Measurements from ENCODE around the gene DGCR8.

Gene DGCR8

DNA sequence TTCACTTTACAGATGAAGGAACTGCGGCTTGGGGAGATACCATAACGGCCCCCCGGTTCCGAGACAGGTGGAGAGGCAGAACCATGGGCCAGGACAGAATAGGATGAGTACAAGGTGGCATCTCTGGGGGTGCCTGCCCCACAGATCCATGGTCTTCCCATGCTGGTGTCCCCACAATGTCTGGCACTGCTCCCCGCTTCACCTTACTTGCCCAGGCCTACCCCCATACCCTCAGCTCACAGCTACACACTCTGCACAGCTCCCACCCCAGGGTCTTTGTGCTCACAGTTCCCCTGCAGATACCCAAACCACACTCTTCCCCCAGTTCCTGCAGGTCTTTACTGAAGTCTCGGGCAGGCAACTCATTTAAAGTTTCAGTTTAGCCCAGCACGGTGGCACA is 11.4 kb upstream of the DGCR8 start:
- DNase-seq = no peak

DNA sequence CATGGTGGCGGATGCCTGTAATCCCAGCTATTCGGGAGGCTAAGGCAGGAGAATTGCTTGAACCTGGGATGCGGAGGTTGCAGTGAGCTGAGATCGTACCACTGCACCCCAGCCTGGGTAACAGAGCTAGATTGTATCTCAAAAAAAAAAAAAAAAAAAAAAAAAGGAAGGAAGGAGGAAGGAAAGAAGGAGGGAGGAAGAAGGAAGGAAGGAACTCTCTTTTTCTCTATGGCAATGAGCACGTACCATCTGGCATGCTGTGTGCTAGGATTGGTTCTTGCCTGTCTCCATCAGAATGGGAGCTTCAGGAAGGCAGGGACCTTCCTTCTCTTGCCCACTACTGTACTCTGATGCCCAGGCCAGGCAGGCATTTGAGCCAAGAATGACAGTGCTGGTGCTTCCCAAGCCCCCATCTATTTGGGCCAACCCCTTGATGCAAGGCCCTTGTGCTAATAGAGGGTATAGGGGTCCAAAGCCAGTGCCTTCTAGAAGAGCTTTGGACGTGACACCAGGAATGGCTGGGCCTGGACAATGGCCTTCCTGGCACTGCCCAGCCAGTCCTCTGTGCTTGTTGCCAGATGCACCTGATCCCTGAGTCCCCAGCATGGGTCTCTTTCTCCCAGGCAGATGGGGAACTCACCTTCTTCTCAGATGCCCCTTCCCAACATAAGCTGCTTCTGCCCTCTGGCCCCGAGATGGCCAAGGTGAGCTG is 10.6 kb upstream of the DGCR8 start:
- DNase-seq = no peak

DNA sequence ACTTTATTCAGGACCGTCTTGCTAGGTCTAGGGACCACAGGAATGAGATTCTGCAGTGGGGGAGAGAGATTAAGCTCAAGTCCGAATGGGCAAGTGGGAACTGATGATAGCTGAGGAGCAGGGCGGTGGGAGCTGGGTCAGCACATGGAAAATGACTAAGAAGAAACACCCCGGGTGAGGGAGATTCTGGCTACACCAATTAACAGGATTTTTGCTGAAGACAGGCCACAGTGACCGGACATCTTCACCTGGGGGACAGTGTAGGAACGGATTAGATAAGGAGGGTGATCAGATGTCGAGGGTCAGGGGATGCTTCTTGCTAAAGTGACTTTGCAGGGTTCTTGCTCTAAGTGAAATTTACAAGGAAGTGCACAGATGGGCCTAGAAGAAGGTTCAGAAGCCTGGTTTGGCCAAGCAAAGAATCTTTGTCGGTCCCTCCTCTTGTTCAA is 8.5 kb upstream of the DGCR8 start:
- no peak for DNase-seq

- DNase-seq = no peak
Measured at GRCh38 chr22:20076627-20077172, 3.3 kb upstream of the DGCR8 start.

GRCh38 chr22:20080445-20080775 is 369 bp downstream of the DGCR8 start:
- peak; percentile 69 for DNase-seq

DNA sequence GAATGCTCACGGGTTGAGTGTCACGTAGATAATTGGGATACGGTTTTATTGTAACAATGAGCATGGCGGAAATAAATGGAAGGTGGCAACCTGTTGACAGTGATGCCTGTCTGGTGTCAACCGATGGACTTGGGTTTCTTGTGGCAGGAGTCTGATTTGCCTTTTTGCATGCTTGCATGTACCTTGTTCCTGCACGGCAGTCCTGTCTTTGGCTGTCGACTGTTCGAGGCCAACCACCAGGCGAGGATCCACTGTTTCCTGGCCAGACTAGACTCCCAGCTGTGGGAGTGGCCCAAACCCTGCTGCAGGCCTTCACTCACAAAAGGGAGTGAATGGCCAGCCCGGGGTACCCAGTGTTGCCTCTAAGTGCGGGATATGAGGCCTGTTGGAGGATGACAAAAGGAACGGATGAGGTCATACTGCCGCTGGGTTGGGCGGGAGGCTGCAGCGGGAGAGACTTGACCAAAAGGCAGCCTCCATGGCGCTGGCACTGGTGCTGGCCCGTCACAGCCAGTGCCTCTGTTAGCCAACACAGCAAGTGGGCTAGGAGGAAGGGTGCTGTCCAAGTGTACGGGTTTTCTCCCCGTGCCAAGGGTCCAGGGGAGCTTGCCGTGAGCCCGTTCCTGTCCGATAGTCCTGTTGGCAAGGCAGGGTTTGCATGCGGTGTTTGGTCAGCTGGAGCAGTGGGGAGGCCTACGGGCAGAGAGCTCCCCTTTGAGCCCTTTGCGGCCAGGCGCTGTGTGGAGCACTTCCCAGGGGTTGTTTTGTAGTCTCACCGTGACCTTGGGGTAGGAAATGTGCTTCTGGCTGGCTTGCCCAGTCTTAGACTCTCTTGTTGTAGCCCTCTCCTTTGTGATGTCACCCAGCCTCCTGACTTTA is 974 bp downstream of the DGCR8 start:
- no peak for DNase-seq

GRCh38 chr22:20083157-20083890 is 3.3 kb downstream of the DGCR8 start:
- DNase-seq = no peak

DNA sequence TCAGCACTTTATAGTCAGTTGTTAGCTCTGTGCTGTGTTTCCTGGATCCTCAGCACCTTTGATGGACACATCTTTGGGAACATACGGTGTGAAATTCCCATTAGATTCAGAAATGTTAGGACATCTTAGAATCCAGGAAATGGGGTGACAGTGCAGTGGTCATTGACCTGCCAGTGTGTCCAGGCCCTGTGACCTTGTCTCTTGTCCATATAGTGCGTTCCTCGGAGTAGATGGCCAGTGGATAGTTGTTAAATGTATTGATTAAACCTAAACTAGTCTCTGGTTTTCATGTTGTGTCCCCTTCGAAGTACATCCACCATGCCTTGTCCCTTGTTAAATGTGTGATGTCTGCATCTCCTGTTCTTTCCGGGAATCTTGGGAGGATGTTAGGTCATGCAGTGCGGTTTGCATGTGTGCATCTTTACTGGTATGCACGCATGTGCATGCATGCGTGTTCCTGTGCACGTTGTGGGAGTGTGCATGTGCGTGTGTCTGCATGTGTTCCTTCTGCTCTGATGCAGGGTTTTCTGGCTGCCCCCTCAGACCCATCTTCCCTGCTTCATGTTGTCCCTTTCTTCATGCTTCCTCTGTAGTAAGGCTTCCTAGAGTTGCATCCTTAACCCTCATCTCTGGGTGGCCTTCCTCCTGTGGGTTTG is 4.0 kb downstream of the DGCR8 start:
- no peak for DNase-seq

GRCh38 chr22:20084547-20085413 is 4.7 kb downstream of the DGCR8 start:
- no peak for DNase-seq

DNA sequence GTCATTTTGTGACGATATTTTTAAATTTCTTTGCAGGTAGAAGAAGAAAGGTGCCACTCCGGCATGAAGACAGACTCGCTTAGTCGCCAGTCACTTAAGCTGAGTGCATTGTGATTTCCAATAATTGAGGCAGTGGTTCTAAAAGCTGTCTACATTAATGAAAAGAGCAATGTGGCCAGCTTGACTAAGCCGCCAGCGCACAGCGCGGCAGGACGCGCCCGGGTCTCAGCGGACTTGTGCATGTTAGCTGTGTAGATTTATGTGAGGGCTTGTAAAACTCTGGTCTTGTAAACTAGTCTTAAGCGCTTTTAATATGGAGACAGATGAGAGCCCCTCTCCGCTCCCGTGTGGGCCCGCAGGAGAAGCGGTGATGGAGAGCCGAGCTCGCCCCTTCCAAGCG is 5.6 kb downstream of the DGCR8 start:
- no peak for DNase-seq

DNA sequence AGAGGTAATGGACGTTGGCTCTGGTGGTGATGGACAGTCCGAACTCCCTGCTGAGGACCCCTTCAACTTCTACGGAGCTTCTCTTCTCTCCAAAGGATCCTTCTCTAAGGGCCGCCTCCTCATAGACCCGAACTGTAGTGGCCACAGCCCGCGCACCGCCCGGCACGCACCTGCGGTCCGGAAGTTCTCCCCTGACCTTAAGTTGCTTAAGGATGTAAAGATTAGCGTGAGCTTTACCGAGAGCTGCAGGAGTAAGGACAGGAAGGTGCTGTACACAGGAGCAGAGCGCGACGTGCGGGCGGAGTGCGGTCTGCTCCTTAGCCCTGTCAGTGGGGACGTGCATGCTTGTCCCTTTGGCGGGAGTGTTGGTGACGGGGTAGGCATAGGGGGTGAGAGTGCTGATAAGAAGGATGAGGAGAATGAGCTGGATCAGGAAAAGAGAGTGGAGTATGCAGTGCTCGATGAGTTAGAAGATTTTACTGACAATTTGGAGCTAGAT is 6.1 kb downstream of the DGCR8 start:
- DNase-seq = no peak

GRCh38 chr22:20086763-20087162 is 6.7 kb downstream of the DGCR8 start:
- no peak for DNase-seq

DNA sequence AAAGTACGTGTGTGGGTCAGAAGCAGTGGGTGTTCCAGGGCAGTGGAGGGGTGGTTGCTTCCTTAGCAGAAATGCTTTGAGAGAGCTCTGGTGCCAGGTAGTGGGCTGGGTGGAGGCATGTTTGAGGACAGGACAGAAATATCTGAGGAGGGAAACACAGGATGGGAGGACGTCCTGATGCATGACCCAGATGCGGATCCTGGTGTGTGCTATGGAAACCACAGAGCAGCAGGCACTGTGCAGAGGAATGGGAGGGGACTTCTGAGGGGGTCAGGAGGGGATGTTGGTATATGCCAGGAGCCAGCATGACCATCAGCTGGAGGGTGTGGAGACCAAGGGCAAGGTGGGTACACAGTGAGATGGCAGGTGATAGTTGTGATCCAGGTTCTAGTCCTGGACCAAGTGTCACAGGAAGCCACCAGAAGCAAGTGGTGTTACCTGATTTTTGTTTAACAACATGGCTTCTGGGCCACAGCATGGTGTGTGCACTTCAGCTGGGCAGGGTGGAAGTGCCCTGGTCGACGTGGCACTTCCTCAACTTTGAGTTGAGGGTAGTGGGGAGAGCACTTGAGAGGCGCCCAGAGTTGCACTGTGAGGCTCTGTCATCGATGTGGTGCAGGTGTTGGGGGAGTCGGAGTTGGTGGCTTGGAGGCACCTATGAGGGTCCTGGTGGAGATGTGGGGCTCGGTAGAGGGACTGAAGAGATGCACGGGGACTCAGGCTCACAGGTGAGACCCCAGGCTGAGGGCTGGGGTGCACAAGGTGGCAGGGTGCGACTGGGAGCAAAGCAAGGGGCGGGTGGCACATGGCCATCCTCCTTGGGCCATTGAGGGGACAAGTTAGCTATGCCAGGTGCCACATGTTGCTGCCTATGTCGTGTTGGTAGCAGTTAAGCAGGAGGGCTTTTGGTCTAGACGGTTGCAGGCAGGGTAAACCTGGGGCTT is 7.5 kb downstream of the DGCR8 start:
- DNase-seq = no peak

- no peak for DNase-seq
Measured at GRCh38 chr22:20088263-20088648, 8.2 kb downstream of the DGCR8 start.

GRCh38 chr22:20089226-20089976 is 9.4 kb downstream of the DGCR8 start:
- DNase-seq = no peak

- no peak for DNase-seq
Measured at GRCh38 chr22:20089977-20090729, 10.1 kb downstream of the DGCR8 start.

DNA sequence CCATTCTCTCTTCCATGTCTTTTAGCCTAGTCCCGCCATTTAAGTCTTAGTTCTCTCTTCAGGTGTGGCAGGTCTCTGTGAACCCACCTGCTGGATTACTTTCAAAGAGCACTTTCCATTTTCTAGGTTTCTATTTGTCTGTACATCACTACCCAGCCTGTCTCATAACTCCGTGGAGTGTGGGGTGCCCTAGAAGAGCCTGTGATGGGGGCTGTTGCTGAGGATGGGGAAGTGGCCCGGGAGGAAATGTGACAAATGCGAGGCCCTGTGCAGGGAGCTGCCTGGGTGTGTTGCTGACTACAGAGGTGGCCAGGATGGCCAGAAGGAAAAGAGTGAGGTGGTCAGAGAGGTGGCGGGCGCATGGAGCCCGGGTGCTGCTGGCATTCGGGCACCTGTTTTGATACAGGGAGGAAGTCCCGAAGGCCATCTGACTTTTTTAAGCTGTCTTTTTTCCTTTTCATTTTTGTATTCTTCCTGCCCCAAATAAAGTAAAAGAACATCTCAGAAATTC is 10.7 kb downstream of the DGCR8 start:
- no peak for DNase-seq

DNA sequence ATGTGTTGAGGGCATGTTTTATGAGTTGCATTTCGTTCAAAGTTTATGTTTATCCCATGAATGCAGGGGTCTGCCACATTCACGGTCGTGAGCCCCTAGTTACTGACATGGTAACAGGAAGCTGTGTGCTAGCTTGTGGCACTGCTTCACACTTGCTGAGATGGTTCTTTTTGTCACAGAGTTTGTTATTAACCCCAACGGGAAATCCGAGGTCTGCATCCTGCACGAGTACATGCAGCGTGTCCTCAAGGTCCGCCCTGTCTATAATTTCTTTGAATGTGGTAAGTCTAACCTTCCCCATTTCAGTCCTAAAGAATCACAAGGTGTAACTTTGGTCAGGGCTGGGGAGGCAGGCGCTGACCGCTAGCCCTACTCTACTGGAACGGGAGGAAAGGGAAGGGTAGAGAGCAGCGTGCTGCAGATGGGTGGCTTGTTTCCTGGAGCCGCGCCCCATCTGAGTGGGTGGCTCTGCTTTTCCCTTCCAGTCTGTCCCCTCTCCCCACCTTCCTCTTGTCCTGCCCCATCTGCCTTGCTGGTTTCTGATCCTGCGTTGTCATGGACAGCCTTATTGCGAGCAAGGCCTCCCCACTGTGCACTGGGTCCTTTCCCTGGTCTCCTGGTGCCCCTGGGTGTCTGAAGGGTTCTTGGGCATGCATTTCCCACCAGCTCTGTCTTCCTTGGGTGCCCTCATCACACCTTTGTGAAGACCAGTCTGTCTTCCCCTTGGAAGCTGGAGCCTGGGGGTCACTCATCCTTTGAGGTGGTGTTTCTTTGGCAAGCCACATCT is 11.8 kb downstream of the DGCR8 start:
- no peak for DNase-seq
